NB4 (cell line): ENCODE data around the gene USP10.
A peak's percentile ranks its signal among the peaks of the same experiment; 100 is the strongest.

Experiments used
- DNase-seq: peaks from one replicate; pipeline ENCODE4 v3.0.0; 2010; ENCODE audit warnings: low read depth
- H3K4me3 ChIP-seq: one replicate; pipeline ENCODE4 v1.5.1; 2011; ENCODE audit warnings: mild to moderate bottlenecking, low read depth, low read length, moderate library complexity
- CTCF ChIP-seq: IDR thresholded peaks from one replicate; pipeline ENCODE4 v1.5.1; 2012; ENCODE audit warnings: low read depth, low read length
- MAX ChIP-seq: IDR thresholded peaks from 2 replicates; pipeline ENCODE4 v1.6.1; 2011; ENCODE audit warnings: low read depth, low read length
- MYC ChIP-seq: IDR thresholded peaks from 2 replicates; pipeline ENCODE4 v1.6.1; 2011; ENCODE audit warnings: low read depth, low read length
- POLR2A ChIP-seq: IDR thresholded peaks from 2 replicates; pipeline ENCODE4 v1.6.1; 2011; ENCODE audit warnings: mild to moderate bottlenecking; ENCODE audit not compliant: insufficient read length; ENCODE audit errors: extremely low read depth

USP10 gene

GRCh38 chr16:84694980-84695379 is 4.8 kb upstream of the USP10 start:
- no peak for TF ChIP-seq POLR2A
- TF ChIP-seq CTCF, result no peak
- DNase-seq, result no peak

GRCh38 chr16:84699147-84699711 is 571 bp upstream of the USP10 start:
- peak; percentile 45 for DNase-seq
- H3K4me3 ChIP-seq, result peak overlapping the region; percentile 61
- TF ChIP-seq POLR2A, result no peak
- TF ChIP-seq MAX, result peak; percentile 32

More at GRCh38 chr16:84694980-84695379, 4.8 kb upstream of the USP10 start:
- H3K4me3 ChIP-seq, result no peak overlapping the region

- peak; percentile 9; the same call in 1 of the 2 replicates for TF ChIP-seq MYC
- TF ChIP-seq CTCF, result no peak
- no peak for TF ChIP-seq MAX
- no peak for TF ChIP-seq POLR2A
- DNase-seq, result peak; percentile 64
- peak overlapping the region; percentile 94 for H3K4me3 ChIP-seq
Observed at GRCh38 chr16:84700446-84701300, 873 bp downstream of the USP10 start.

- TF ChIP-seq POLR2A (no peak), MAX (no peak), MYC (no peak), CTCF (no peak)
- no peak for DNase-seq
- no peak overlapping the region for H3K4me3 ChIP-seq
Observed at GRCh38 chr16:84703681-84704080, 3.9 kb downstream of the USP10 start.

GRCh38 chr16:84704253-84704652 is 4.5 kb downstream of the USP10 start:
- peak overlapping the region; percentile 1 for H3K4me3 ChIP-seq
- DNase-seq, result no peak
- TF ChIP-seq POLR2A (no peak), MAX (no peak), MYC (no peak), CTCF (no peak)

GRCh38 chr16:84706856-84707255 is 7.1 kb downstream of the USP10 start:
- DNase-seq, result no peak
- TF ChIP-seq POLR2A (no peak), CTCF (no peak), MYC (no peak)
- H3K4me3 ChIP-seq, result no peak overlapping the region
